GM23338 (cell line): Measurements from ENCODE around the gene MLLT10.

ENCODE experiments used
- CREB1 ChIP-seq: fragments of 250-450 bp; sonication (Bioruptor Pico); IDR thresholded peaks from 2 replicates; pipeline ENCODE4 v1.5.0; 2020; ENCODE audit warnings: low read depth, mild to moderate bottlenecking, moderate library complexity
- ETS1 ChIP-seq: IDR thresholded peaks from 2 replicates; pipeline ENCODE4 v1.6.1; 2016; ENCODE audit warnings: antibody characterized with exemption
- EZH2 ChIP-seq: fragments of 200-600 bp; sonication (generic); IDR thresholded peaks from one replicate; pipeline ENCODE4 v1.8.0; 2017; ENCODE audit warnings: antibody characterized with exemption, mild to moderate bottlenecking, low read depth; ENCODE audit not compliant: unreplicated experiment
- EZH2phosphoT487 ChIP-seq: fragments of 200-600 bp; sonication (generic); IDR thresholded peaks from one replicate; pipeline ENCODE4 v1.8.1; 2018; ENCODE audit warnings: antibody characterized with exemption; ENCODE audit not compliant: unreplicated experiment
- JUNB ChIP-seq: IDR thresholded peaks from one replicate; pipeline ENCODE4 v1.6.1; 2016; ENCODE audit warnings: antibody characterized with exemption; ENCODE audit not compliant: unreplicated experiment
- NANOG ChIP-seq: IDR thresholded peaks from 2 replicates; pipeline ENCODE4 v1.6.1; 2016; ENCODE audit warnings: antibody characterized with exemption, borderline replicate concordance
- POLR2AphosphoS5 ChIP-seq: IDR thresholded peaks from 2 replicates; pipeline ENCODE4 v1.6.1; 2016; ENCODE audit warnings: antibody characterized with exemption, low read depth
- REST ChIP-seq: IDR thresholded peaks from one replicate; pipeline ENCODE4 v1.6.1; 2018; ENCODE audit warnings: antibody characterized with exemption; ENCODE audit not compliant: unreplicated experiment
- STAT1 ChIP-seq: IDR thresholded peaks from one replicate; pipeline ENCODE4 v1.6.1; 2016; ENCODE audit warnings: antibody characterized with exemption; ENCODE audit not compliant: unreplicated experiment
- ZNF114 ChIP-seq: fragments of 250-450 bp; sonication (Bioruptor Pico); IDR thresholded peaks from 2 replicates; pipeline ENCODE4 v1.5.0; 2020; ENCODE audit warnings: mild to moderate bottlenecking, moderate library complexity
- ZNF331 ChIP-seq: fragments of 250-450 bp; sonication (Bioruptor Pico); IDR thresholded peaks from 2 replicates; pipeline ENCODE4 v1.5.0; 2020; ENCODE audit warnings: low read depth, mild to moderate bottlenecking, moderate library complexity
- ZNF462 ChIP-seq: fragments of 250-450 bp; sonication (Bioruptor Pico); IDR thresholded peaks from 2 replicates; pipeline ENCODE4 v1.5.0; 2020; ENCODE audit warnings: mild to moderate bottlenecking, moderate library complexity
- TF ChIP-seq, protein P1 (sequence below), 2 experiments: fragments of 200-600 bp in 1 of 2; sonication (generic) in 1 of 2; conservative IDR thresholded peaks; 2 replicates each; pipeline versions ENCODE4 v1.5.1 to v1.6.1; 2016 to 2017; ENCODE audit warnings: antibody characterized with exemption in 2 of 2, low read depth in 2 of 2, mild to moderate bottlenecking in 2 of 2, moderate library complexity in 1 of 2

- TF ChIP-seq, protein P1, sequence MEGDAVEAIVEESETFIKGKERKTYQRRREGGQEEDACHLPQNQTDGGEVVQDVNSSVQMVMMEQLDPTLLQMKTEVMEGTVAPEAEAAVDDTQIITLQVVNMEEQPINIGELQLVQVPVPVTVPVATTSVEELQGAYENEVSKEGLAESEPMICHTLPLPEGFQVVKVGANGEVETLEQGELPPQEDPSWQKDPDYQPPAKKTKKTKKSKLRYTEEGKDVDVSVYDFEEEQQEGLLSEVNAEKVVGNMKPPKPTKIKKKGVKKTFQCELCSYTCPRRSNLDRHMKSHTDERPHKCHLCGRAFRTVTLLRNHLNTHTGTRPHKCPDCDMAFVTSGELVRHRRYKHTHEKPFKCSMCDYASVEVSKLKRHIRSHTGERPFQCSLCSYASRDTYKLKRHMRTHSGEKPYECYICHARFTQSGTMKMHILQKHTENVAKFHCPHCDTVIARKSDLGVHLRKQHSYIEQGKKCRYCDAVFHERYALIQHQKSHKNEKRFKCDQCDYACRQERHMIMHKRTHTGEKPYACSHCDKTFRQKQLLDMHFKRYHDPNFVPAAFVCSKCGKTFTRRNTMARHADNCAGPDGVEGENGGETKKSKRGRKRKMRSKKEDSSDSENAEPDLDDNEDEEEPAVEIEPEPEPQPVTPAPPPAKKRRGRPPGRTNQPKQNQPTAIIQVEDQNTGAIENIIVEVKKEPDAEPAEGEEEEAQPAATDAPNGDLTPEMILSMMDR (conservative IDR thresholded peaks at IDR 0.05; ENCODE audit: low read depth in 2 of 2): no peak
- TF ChIP-seq EZH2 (no peak), EZH2phosphoT487 (no peak), REST (no peak), JUNB (no peak), STAT1 (no peak), POLR2AphosphoS5 (no peak), CREB1 (CRISPR knock-in tag) (no peak), ZNF114 (CRISPR knock-in tag) (no peak), ZNF462 (CRISPR knock-in tag) (no peak), ETS1 (no peak), ZNF331 (no peak), NANOG (no peak)
These were observed 3.9 kb upstream of the MLLT10 start for GRCh38 chr10:21530168-21530567.
